Upper lobe of right lung (tissue), 1 donor: ENCODE measurements around the gene ECI2. TPM values are rescaled to one million over a fixed set of nuclear protein-coding genes. Genes with fewer than 3 reads are reported as not detected.

Source experiments
- ATAC-seq: fragments of 200-7000 bp; cut with Tn5 transposase; one replicate; pipeline ENCODE4 v1.9.1; 2020; ENCODE audit warnings: mild to moderate bottlenecking, moderate library complexity
- DNase-seq: peaks from one replicate; pipeline ENCODE4 v3.0.0-alpha.2; 2020
- H3K27ac ChIP-seq: fragments of 200-600 bp; one replicate; pipeline ENCODE4 v1.8.0; 2022
- H3K27me3 ChIP-seq: fragments of 200-600 bp; one replicate; pipeline ENCODE4 v1.8.0; 2022; ENCODE audit warnings: mild to moderate bottlenecking
- H3K36me3 ChIP-seq: fragments of 200-600 bp; one replicate; pipeline ENCODE4 v1.8.0; 2022
- H3K4me1 ChIP-seq: fragments of 200-600 bp; one replicate; pipeline ENCODE4 v1.8.0; 2022
- H3K4me3 ChIP-seq: fragments of 200-600 bp; one replicate; pipeline ENCODE4 v1.8.0; 2022; ENCODE audit warnings: mild to moderate bottlenecking
- H3K9me3 ChIP-seq: fragments of 200-600 bp; one replicate; pipeline ENCODE4 v1.8.0; 2022
- intact Hi-C: fragments of 100-400 bp; cut with DNase I; formaldehyde crosslinking; loops from one replicate; pipeline ENCODE4 v1.11.0; 2022
- total RNA-seq: library from RNA; stranded (reverse); fragmentation: NEBNext Ultra II Directional; extraction: Animal tissue kit (Norgen Biotek cat#: 25700); gene quantifications from one replicate; pipeline ENCODE4 v1.2.1, GENCODE V29; 2021
- TF ChIP-seq, protein P1 (sequence below): fragments of 200-600 bp; IDR thresholded peaks from one replicate; pipeline ENCODE4 v1.8.0; 2022; ENCODE audit warnings: antibody characterized with exemption
- donor health status: DM: no; HTN: yes; CAD: no; lungs with severe emphysema.

ECI2 gene
- total RNA-seq, 1 donor from 2014 or later: 33.9 TPM

DNA sequence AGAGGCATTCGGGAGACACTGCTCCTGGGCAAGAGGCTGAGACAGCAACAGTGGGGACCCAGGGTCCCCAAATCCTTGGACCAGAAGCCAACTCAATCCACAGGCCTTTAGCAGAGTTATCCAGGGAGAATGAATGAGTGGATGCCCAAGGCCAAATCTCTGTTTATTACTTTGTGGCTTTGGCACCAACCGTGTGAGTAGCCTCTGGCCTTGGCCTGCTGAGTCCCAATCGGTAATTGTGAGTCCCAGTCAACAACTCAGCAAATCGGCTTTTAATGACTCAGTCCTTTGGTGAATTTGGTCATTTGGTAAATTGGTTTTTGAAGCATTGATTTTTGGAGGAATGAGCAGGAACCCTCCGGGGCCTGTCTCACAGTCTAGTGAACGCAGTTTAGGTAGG lies 29.1 kb upstream of the ECI2 start:
- Histone ChIP-seq H3K27ac (no peak overlapping the region), H3K9me3 (peaks cover 4% of the 10 kb centered on the region), H3K4me3 (no peak overlapping the region), H3K4me1 (no peaks in the 10 kb centered on the region), H3K36me3 (no peaks in the 10 kb centered on the region), H3K27me3 (no peaks in the 10 kb centered on the region)
- intact Hi-C loops: no loop called here
- DNase-seq: no peak
- ATAC-seq: no peak
- TF ChIP-seq, protein P1, sequence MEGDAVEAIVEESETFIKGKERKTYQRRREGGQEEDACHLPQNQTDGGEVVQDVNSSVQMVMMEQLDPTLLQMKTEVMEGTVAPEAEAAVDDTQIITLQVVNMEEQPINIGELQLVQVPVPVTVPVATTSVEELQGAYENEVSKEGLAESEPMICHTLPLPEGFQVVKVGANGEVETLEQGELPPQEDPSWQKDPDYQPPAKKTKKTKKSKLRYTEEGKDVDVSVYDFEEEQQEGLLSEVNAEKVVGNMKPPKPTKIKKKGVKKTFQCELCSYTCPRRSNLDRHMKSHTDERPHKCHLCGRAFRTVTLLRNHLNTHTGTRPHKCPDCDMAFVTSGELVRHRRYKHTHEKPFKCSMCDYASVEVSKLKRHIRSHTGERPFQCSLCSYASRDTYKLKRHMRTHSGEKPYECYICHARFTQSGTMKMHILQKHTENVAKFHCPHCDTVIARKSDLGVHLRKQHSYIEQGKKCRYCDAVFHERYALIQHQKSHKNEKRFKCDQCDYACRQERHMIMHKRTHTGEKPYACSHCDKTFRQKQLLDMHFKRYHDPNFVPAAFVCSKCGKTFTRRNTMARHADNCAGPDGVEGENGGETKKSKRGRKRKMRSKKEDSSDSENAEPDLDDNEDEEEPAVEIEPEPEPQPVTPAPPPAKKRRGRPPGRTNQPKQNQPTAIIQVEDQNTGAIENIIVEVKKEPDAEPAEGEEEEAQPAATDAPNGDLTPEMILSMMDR: no peak

DNA sequence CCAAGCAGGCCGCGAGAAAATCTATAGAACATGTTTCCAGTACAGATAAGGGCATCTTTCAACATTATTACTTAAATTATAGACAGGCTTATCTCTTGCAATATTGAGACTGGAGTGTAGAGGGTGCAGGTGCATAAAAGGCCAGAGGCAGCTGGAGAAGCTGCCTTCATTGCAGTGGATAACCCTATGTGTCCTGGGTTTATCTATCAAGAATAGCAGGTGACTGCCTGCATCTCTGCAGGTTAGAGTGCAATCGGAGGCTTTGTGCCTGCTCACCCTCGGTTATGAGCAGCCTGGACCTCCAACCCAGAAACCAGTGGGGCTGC lies 28.7 kb upstream of the ECI2 start:
- no peaks in the 10 kb centered on the region for H3K4me1 ChIP-seq
- no peak for ATAC-seq
- intact Hi-C loops: no loop called here

DNA sequence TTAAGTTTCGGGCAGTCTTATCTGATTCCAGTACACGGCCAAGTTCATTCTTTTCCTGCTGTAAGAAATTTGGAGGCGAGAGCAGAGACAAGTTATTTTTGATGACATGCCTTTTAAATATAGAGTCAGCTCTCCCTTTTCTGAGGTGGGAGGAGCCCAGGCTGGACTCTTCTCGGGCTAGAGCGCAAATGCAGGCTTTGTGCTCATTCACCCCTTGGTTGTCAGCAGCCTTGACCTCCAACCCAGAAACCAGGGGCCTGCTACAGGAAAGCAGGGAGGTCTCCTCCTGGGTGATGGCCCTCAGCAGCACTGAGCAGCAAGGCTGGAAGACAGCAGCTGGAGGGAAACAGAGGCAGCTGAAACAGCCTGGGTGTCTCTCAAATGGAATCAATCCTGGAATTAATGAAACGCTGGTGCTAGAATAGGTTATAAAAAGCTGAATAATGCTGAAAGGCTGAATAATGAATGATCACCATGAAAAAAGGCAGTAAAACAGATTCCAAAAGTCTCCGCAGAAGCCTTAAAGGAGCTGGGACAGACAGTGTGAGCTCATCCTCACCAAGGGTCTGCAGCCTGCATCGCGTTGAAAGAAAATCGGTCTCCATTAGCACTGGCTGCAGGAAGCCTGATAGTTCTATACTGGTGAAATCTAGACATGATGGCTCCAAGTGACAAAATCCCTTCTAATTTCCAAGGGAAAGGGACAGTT lies 28.2 kb upstream of the ECI2 start:
- Histone ChIP-seq H3K9me3 (peaks cover 4% of the 10 kb centered on the region), H3K27me3 (no peaks in the 10 kb centered on the region), H3K4me3 (no peak overlapping the region), H3K4me1 (no peaks in the 10 kb centered on the region), H3K36me3 (no peaks in the 10 kb centered on the region), H3K27ac (no peak overlapping the region)
- intact Hi-C loops: no loop called here
- TF ChIP-seq, protein P1: no peak
- ATAC-seq: no peak
- DNase-seq: no peak

More for the DNA sequence above, 28.7 kb upstream of the ECI2 start:
- Histone ChIP-seq H3K27ac (no peak overlapping the region), H3K36me3 (no peaks in the 10 kb centered on the region), H3K27me3 (no peaks in the 10 kb centered on the region), H3K4me3 (no peak overlapping the region), H3K9me3 (peaks cover 4% of the 10 kb centered on the region)
- no peak for DNase-seq
- TF ChIP-seq, protein P1: no peak

DNA sequence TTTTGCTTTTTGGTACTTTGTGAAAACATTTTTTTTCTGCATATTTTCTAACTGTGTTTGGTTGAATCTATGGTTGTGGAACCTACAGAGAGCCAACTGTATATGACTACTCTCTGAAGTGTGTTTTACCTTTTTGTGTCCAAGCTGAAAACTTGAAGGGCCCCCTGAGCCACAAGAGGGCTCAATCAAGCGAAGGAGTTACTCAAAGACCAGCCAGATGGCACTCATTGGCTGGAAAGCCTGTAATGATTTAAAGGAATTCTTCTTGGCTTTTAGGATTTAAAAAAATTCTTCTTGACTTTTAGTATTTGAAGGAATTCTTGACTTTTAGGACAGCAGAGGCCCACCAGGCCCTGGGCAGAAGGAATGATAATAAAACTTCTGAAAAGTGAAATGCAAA lies 27.0 kb upstream of the ECI2 start:
- TF ChIP-seq, protein P1: no peak
- H3K36me3 ChIP-seq: no peaks in the 10 kb centered on the region
- no peaks in the 10 kb centered on the region for H3K9me3 ChIP-seq
- DNase-seq: no peak
- H3K27me3 ChIP-seq: no peaks in the 10 kb centered on the region
- no peak overlapping the region for H3K27ac ChIP-seq
- ATAC-seq: no peak
- no peaks in the 10 kb centered on the region for H3K4me1 ChIP-seq
- intact Hi-C loops: no loop called here
- no peak overlapping the region for H3K4me3 ChIP-seq

DNA sequence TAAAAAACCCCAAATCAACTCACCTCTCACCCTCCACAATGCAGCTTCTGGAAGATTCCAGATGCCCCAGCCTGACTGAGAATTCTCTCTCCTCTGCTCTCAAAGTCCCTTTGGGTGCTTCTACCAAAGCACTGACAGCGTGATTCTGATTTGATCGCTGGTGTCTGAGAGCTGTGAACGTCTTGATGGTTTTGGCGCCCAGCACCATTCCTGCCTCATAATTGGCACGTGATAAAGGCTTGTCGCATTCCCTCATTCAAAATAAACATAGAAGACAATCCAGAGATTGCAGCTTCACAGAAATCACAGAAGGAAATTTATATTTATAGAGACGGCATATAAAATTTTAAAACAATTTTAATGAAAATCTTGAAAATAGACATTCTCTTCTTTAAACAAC lies 24.1 kb upstream of the ECI2 start:
- no peaks in the 10 kb centered on the region for H3K27me3 ChIP-seq
- intact Hi-C loops: no loop called here
- H3K4me1 ChIP-seq: no peaks in the 10 kb centered on the region
- TF ChIP-seq, protein P1: no peak
- no peak overlapping the region for H3K27ac ChIP-seq
- no peak overlapping the region for H3K4me3 ChIP-seq
- ATAC-seq (no peak), DNase-seq (no peak)
- no peaks in the 10 kb centered on the region for H3K9me3 ChIP-seq
- H3K36me3 ChIP-seq: no peaks in the 10 kb centered on the region

DNA sequence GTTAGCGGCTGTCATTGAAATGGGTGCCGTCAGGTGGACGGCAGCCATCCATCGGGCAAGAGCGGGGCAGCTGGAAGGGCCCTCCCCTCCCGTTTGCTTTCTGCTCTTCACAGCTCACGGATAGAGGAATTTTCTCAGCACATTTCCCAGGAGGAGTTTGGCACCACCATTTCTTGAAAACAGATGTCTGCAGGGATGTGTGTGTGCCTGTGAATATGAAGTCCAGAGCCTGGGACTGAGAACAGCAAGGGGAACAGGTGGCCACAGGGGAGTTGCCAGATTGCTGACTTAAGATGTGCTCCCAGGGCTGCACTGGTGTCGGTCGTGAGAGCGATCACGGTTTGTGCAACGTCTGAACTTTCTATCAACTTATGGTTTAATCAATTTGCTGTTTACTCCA lies 22.1 kb upstream of the ECI2 start:
- no peaks in the 10 kb centered on the region for H3K4me1 ChIP-seq
- intact Hi-C loops: no loop called here
- ATAC-seq: no peak

More for the DNA sequence above, 22.1 kb upstream of the ECI2 start:
- no peak for DNase-seq
- TF ChIP-seq, protein P1: no peak
- Histone ChIP-seq H3K36me3 (no peaks in the 10 kb centered on the region), H3K27me3 (no peaks in the 10 kb centered on the region), H3K27ac (no peak overlapping the region), H3K9me3 (no peaks in the 10 kb centered on the region), H3K4me3 (no peak overlapping the region)
